GM18499 (cell line): Measurements from ENCODE around the gene SUGT1.

Experiments used
- ATAC-seq: cut with Tn5 transposase; IDR thresholded peaks from one replicate; pipeline ENCODE4 v1.9.1; 2021; ENCODE audit warnings: moderate number of reproducible peaks; ENCODE audit not compliant: insufficient read depth, unreplicated experiment

SUGT1 gene

GRCh38 chr13:52734075-52734623 is 81.5 kb downstream of the SUGT1 start:
- no peak for ATAC-seq

- ATAC-seq, result no peak
Measured at GRCh38 chr13:52736891-52737290, 84.3 kb downstream of the SUGT1 start.

GRCh38 chr13:52737451-52737850 is 84.8 kb downstream of the SUGT1 start:
- no peak for ATAC-seq

DNA sequence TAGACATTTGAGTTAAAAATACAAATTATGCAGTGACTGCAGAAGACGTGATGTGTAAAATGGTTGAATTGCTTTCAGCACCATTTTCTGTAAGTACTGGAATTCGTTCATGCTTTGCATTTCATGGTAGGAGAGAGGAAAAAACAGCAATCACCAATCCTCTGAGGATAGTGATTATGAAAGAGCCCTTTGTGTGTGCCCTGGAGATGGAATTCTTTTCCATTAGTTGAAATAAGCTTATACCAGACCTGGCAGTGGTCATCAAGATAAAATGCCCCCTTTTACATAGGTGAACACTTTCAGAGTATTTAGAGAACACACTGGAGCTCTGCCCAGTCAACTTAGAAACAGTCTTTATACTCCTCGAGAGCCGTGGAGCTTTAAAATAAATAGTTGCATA is 85.3 kb downstream of the SUGT1 start:
- no peak for ATAC-seq

DNA sequence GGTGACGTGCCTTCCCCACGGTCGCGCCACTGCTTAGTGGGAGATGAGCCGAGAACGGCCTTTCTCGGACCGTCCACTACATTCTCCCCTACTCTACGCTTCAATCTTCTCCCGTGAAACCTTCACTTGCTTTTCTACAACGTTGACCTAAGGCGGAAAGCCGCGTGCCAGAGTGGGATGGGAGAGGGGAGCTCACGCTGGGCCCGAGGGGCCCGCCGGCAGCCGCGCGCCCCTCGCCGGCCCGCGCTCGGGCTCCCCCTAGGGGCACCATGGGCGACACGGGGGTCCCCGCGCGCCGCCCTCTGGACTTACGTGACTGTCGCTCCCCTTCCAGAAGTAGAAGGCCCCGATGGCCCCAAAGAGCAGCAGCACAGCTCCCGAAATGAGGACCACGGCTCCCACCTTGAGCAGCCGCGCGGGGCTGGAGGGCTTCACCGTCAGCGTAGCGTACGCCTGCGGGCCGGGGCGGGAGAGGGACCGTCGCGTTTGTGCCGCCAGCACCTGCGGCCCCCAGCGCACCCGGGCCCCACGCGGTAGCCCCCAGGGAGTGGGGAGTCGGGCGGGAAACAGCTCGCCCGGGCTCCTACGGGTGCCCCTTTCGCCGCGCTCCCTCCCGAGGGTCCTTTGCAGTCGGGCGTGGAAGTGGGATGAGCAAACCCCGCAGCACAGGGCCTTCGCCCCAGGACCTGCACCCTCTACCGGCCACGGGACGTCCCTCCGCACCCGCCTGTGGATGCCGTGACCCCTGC is 86.3 kb downstream of the SUGT1 start:
- ATAC-seq, result no peak

- no peak for ATAC-seq
Measured at GRCh38 chr13:52739468-52740071, 86.9 kb downstream of the SUGT1 start, which contains the start of gene CNMD. TSS of gene CNMD (minus strand) at chr13:52739820. CDS start at chr13:52739701, 119 bp downstream.

GRCh38 chr13:52743569-52743968 is 90.9 kb downstream of the SUGT1 start:
- ATAC-seq, result no peak

- no peak for ATAC-seq
Measured at GRCh38 chr13:52743988-52744387, 91.4 kb downstream of the SUGT1 start.

DNA sequence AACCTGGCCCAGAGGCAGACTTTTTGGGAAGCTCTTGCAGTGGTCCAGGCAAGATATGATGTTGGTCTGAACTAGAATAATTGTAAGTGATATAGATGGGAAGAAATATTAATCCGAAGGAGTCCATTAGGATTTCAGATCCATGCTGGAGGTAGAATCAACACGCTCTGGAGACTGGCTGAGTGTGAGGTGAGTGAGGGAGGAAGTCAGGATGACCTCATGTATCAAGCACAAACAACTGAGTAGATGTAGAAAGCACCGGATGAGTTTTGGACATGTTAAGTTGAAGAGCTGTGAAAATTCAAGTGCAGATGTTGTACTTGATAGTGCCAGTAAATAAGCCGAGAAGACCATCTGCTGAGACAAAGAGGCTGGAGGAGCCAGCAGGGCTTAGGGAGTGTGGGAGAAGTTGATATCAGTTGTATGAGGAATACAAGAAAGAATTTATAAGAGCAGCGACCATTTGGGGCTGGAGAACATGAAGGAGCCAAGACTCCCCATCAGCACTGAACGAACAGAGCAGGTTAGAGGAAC is 92.3 kb downstream of the SUGT1 start:
- no peak for ATAC-seq

DNA sequence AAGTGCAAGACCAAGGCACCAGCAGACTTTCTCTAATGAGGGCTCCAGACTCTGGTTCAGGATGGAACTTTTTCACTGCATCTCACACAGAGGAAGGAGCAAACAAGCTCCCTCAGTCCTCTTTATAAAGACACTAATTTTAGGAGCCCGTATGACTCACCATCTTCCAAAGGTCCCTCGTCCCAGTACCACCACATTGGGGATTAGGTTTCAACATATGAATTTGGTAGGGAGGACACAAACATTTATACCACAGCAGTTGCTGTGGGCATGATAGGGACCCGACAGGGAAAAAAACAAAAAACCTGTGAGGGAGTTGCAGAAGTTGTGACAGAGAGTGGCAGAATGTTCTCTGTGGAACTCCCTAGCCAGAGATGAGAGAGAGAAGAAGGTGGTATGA is 93.5 kb downstream of the SUGT1 start:
- no peak for ATAC-seq

- ATAC-seq, result no peak
Measured at GRCh38 chr13:52749419-52749818, 96.8 kb downstream of the SUGT1 start.
